Measurements from ENCODE around the gene YIPF3. TPM values are rescaled to one million over a fixed set of nuclear protein-coding genes. Genes with fewer than 3 reads are reported as not detected.

The YIPF3 gene
- polyA plus RNA-seq, 1 donor from 2014 or later, result 244 TPM

DNA sequence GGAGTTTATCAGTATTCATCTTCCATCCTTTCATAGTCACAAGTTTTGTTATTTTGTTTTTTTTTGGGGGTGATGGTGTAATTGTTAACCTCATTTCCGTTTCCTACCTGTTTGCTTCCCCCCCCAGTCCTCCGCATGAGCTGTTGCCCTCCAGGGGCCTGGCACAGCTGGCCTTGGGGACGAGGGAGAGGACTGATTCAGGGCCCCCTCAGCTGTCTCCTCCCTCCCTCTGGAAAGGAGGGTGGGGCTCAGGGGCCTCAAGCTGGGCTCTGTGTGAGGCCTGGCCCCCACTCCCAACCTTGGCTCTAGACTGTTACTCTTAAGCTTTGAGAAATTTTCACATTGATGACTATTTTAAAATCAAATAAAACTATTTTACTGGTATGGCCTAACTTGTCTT, 10.6 kb downstream of the YIPF3 start:
- TF ChIP-seq EP300 (conservative IDR thresholded peaks at IDR 0.05; ENCODE audit: poor library complexity, severe bottlenecking) (no peak), RAD21 (conservative IDR thresholded peaks at IDR 0.05) (no peak), TAF1 (IDR thresholded peaks at IDR 0.05; ENCODE audit: low read depth) (no peak), EZH2 (IDR thresholded peaks at IDR 0.05; ENCODE audit: borderline replicate concordance, insufficient read depth, low read length, poor library complexity, severe bottlenecking) (no peak), SMC3 (conservative IDR thresholded peaks at IDR 0.05; ENCODE audit: poor library complexity) (no peak), MXI1 (conservative IDR thresholded peaks at IDR 0.05; ENCODE audit: poor library complexity, severe bottlenecking) (no peak), POLR2AphosphoS5 (IDR thresholded peaks at IDR 0.05) (no peak)
- TF ChIP-seq, protein P1, sequence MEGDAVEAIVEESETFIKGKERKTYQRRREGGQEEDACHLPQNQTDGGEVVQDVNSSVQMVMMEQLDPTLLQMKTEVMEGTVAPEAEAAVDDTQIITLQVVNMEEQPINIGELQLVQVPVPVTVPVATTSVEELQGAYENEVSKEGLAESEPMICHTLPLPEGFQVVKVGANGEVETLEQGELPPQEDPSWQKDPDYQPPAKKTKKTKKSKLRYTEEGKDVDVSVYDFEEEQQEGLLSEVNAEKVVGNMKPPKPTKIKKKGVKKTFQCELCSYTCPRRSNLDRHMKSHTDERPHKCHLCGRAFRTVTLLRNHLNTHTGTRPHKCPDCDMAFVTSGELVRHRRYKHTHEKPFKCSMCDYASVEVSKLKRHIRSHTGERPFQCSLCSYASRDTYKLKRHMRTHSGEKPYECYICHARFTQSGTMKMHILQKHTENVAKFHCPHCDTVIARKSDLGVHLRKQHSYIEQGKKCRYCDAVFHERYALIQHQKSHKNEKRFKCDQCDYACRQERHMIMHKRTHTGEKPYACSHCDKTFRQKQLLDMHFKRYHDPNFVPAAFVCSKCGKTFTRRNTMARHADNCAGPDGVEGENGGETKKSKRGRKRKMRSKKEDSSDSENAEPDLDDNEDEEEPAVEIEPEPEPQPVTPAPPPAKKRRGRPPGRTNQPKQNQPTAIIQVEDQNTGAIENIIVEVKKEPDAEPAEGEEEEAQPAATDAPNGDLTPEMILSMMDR (IDR thresholded peaks at IDR 0.05; ENCODE audit: poor library complexity, severe bottlenecking), result no peak
- TF ChIP-seq, protein P2, sequence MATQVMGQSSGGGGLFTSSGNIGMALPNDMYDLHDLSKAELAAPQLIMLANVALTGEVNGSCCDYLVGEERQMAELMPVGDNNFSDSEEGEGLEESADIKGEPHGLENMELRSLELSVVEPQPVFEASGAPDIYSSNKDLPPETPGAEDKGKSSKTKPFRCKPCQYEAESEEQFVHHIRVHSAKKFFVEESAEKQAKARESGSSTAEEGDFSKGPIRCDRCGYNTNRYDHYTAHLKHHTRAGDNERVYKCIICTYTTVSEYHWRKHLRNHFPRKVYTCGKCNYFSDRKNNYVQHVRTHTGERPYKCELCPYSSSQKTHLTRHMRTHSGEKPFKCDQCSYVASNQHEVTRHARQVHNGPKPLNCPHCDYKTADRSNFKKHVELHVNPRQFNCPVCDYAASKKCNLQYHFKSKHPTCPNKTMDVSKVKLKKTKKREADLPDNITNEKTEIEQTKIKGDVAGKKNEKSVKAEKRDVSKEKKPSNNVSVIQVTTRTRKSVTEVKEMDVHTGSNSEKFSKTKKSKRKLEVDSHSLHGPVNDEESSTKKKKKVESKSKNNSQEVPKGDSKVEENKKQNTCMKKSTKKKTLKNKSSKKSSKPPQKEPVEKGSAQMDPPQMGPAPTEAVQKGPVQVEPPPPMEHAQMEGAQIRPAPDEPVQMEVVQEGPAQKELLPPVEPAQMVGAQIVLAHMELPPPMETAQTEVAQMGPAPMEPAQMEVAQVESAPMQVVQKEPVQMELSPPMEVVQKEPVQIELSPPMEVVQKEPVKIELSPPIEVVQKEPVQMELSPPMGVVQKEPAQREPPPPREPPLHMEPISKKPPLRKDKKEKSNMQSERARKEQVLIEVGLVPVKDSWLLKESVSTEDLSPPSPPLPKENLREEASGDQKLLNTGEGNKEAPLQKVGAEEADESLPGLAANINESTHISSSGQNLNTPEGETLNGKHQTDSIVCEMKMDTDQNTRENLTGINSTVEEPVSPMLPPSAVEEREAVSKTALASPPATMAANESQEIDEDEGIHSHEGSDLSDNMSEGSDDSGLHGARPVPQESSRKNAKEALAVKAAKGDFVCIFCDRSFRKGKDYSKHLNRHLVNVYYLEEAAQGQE (IDR thresholded peaks at IDR 0.05; ENCODE audit: borderline replicate concordance), result no peak
- Histone ChIP-seq H4K20me1 (ENCODE audit: insufficient read depth) (no peaks in the 10 kb centered on the region), H3K27me3 (ENCODE audit: insufficient read depth, low read depth, low read length) (no peaks in the 10 kb centered on the region), H3F3A (ENCODE audit: insufficient read depth, low read length, poor library complexity, severe bottlenecking) (no peaks in the 10 kb centered on the region), H3K9me3 (ENCODE audit: low read length) (no peaks in the 10 kb centered on the region), H3K36me3 (ENCODE audit: insufficient read depth, low read length) (peaks cover 5% of the 10 kb centered on the region), H3K4me3 (ENCODE audit: low read length) (no peak overlapping the region), H3K9me2 (ENCODE audit: insufficient read depth, low read length) (no peaks in the 10 kb centered on the region), H3K79me2 (replicated peaks; ENCODE audit: insufficient read depth, low read length) (no peaks in the 10 kb centered on the region), H2AFZ (ENCODE audit: low read depth, low read length) (no peak overlapping the region), H3K4me2 (ENCODE audit: low read length) (no peak overlapping the region), H3K27ac (ENCODE audit: low read length) (no peak overlapping the region), H3K9ac (ENCODE audit: low read length) (no peak overlapping the region)

DNA sequence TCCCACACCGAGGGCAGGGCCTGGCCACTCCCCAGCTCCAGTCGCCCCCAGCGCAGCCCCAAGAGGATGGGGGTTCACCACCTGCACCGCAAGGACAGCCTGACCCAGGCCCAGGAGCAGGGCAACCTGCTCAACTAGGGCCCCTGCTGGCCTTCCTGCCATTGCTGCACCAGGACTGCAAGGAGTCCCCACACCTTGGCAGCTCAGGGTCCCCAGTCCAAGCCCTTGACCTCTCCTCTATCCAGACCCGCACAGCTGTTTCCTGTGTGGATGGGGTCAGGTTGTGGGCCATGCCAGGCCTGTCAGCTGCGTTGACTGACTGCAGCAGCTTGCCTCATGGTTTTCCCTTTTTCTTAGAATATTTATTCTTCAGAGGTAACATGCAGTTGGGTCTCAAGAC, 11.0 kb downstream of the YIPF3 start:
- Histone ChIP-seq H3K36me3 (ENCODE audit: insufficient read depth, low read length) (peaks cover 2% of the 10 kb centered on the region), H2AFZ (ENCODE audit: low read depth, low read length) (no peak overlapping the region), H3K27ac (ENCODE audit: low read length) (no peak overlapping the region)

More for the DNA sequence above, 11.0 kb downstream of the YIPF3 start:
- H3K27me3 ChIP-seq (ENCODE audit: insufficient read depth, low read depth, low read length), result no peaks in the 10 kb centered on the region
- no peaks in the 10 kb centered on the region for H4K20me1 ChIP-seq (ENCODE audit: insufficient read depth)
- H3K9me2 ChIP-seq (ENCODE audit: insufficient read depth, low read length), result no peaks in the 10 kb centered on the region
- H3K9me3 ChIP-seq (ENCODE audit: low read length), result no peaks in the 10 kb centered on the region
- no peak for TF ChIP-seq SMC3 (conservative IDR thresholded peaks at IDR 0.05; ENCODE audit: poor library complexity)
- TF ChIP-seq, protein P1 (IDR thresholded peaks at IDR 0.05; ENCODE audit: poor library complexity, severe bottlenecking), result no peak
- H3K4me2 ChIP-seq (ENCODE audit: low read length), result no peak overlapping the region
- H3K9ac ChIP-seq (ENCODE audit: low read length), result no peak overlapping the region
- H3K4me3 ChIP-seq (ENCODE audit: low read length), result no peak overlapping the region
- H3K79me2 ChIP-seq (replicated peaks; ENCODE audit: insufficient read depth, low read length), result no peaks in the 10 kb centered on the region
- no peaks in the 10 kb centered on the region for H3F3A ChIP-seq (ENCODE audit: insufficient read depth, low read length, poor library complexity, severe bottlenecking)

Measured in neural cell (in vitro differentiated cells).